Hepatocyte (in vitro differentiated cells): Measurements from ENCODE around the gene MPDZ. TPM values are rescaled to one million over a fixed set of nuclear protein-coding genes. Genes with fewer than 3 reads are reported as not detected.
"Not testable (repeated sequence)": the region's sequence is repeated elsewhere in the genome, so short reads cannot be mapped to it uniquely, and the experiment has no call there.

Experiments used
- DNase-seq: peaks from one replicate; pipeline ENCODE4 v3.0.0-alpha.2; 2016; ENCODE audit warnings: low spot score
- H2AFZ ChIP-seq: fragments of 200-600 bp; sonication (generic); 2 replicates; pipeline ENCODE4 v1.6.0; 2016; ENCODE audit warnings: antibody characterized with exemption, mild to moderate bottlenecking
- H3K27ac ChIP-seq: fragments of 200-600 bp; sonication (generic); 2 replicates; pipeline ENCODE4 v1.5.1; 2016; ENCODE audit warnings: mild to moderate bottlenecking
- H3K27me3 ChIP-seq: fragments of 200-600 bp; sonication (generic); 2 replicates; pipeline ENCODE4 v1.6.1; 2016
- H3K36me3 ChIP-seq: fragments of 200-600 bp; sonication (generic); replicated peaks from 2 replicates; pipeline ENCODE4 v1.5.1; 2016; ENCODE audit warnings: low read depth; ENCODE audit not compliant: insufficient read depth
- H3K4me1 ChIP-seq: fragments of 200-600 bp; sonication (generic); 2 replicates; pipeline ENCODE4 v1.5.1; 2016; ENCODE audit warnings: mild to moderate bottlenecking, moderate library complexity; ENCODE audit not compliant: insufficient read depth
- H3K4me2 ChIP-seq: fragments of 200-600 bp; sonication (generic); 2 replicates; pipeline ENCODE4 v1.6.0; 2016
- H3K4me3 ChIP-seq: fragments of 200-600 bp; sonication (generic); 2 replicates; pipeline ENCODE4 v1.5.1; 2016; ENCODE audit warnings: mild to moderate bottlenecking
- H3K79me2 ChIP-seq: fragments of 200-600 bp; sonication (generic); 2 replicates; pipeline ENCODE4 v1.6.0; 2017; ENCODE audit warnings: mild to moderate bottlenecking
- H3K9me2 ChIP-seq: fragments of 200-600 bp; sonication (generic); replicated peaks from 2 replicates; pipeline ENCODE4 v1.6.0; 2017; ENCODE audit warnings: mild to moderate bottlenecking; ENCODE audit not compliant: insufficient read depth
- H3K9me3 ChIP-seq: fragments of 200-600 bp; sonication (generic); 2 replicates; pipeline ENCODE4 v1.5.1; 2016; ENCODE audit warnings: low read depth, mild to moderate bottlenecking
- H4K20me1 ChIP-seq: fragments of 200-600 bp; sonication (generic); 2 replicates; pipeline ENCODE4 v1.6.0; 2016; ENCODE audit warnings: mild to moderate bottlenecking; ENCODE audit not compliant: insufficient read depth, poor library complexity, severe bottlenecking
- EZH2 ChIP-seq: fragments of 200-600 bp; sonication (generic); IDR thresholded peaks from 2 replicates; pipeline ENCODE4 v1.6.1; 2016; ENCODE audit warnings: antibody characterized with exemption, mild to moderate bottlenecking, borderline replicate concordance
- EZH2phosphoT487 ChIP-seq: fragments of 200-600 bp; sonication (generic); IDR thresholded peaks from one replicate; pipeline ENCODE4 v1.6.1; 2018; ENCODE audit warnings: antibody characterized with exemption, mild to moderate bottlenecking, low read depth, moderate library complexity; ENCODE audit not compliant: unreplicated experiment, severe bottlenecking
- WGBS: methylation state at CpG from one replicate; pipeline ENCODE4 v1.1.6; 2016; ENCODE audit warnings: low lambda C conversion rate; ENCODE audit errors: missing lambda C conversion rate; 5-methylcytosine and 5-hydroxymethylcytosine counted together
- polyA plus RNA-seq: library from polyadenylated mRNA; unstranded; fragments of >200 nt; fragmentation: Nextera tagmentation; extraction: Ambion mirVana; gene quantifications from 2 replicates; pipeline ENCODE4 v1.2.1, GENCODE V29; 2016
- total RNA-seq: library from RNA; depleted of rRNA; stranded (reverse); fragments of >200 nt; gene quantifications from 2 replicates; pipeline ENCODE4 v1.2.3, GENCODE V29; 2014
- TF ChIP-seq, protein P1 (sequence below): fragments of 200-600 bp; sonication (generic); IDR thresholded peaks from 2 replicates; pipeline ENCODE4 v1.5.1; 2016; ENCODE audit warnings: antibody characterized with exemption, mild to moderate bottlenecking; ENCODE audit not compliant: poor library complexity

MPDZ gene
- total and polyA plus RNA-seq, 2 experiments from 2014 or later: 16.7 to 45.5 TPM

DNA sequence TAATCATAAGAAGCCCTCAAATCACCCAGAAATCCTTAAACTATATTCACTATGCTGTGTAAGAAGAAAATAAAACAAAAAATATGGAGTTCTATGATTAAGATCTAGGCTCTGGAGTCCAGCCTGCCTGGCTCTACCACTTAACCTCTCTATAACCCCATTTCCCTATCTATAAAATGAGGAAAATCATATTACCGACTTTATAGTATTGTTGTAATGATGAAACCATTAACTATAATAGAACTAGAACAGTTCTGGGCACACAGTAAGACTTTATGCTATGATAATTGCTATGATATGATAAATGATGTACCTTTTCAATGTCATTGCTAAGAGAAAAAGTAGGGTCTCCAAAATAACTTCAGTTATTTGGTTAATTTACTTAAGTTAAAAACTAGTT is 40.3 kb downstream of the MPDZ start:
- Histone ChIP-seq H2AFZ (no peak overlapping the region), H3K36me3 (no peaks in the 10 kb centered on the region), H4K20me1 (no peaks in the 10 kb centered on the region), H3K9me3 (no peaks in the 10 kb centered on the region), H3K4me3 (no peak overlapping the region), H3K79me2 (no peaks in the 10 kb centered on the region), H3K4me1 (no peaks in the 10 kb centered on the region), H3K9me2 (no peaks in the 10 kb centered on the region), H3K4me2 (no peak overlapping the region), H3K27ac (no peak overlapping the region), H3K27me3 (no peaks in the 10 kb centered on the region)
- TF ChIP-seq EZH2 (no peak), EZH2phosphoT487 (no peak)
- TF ChIP-seq, protein P1, sequence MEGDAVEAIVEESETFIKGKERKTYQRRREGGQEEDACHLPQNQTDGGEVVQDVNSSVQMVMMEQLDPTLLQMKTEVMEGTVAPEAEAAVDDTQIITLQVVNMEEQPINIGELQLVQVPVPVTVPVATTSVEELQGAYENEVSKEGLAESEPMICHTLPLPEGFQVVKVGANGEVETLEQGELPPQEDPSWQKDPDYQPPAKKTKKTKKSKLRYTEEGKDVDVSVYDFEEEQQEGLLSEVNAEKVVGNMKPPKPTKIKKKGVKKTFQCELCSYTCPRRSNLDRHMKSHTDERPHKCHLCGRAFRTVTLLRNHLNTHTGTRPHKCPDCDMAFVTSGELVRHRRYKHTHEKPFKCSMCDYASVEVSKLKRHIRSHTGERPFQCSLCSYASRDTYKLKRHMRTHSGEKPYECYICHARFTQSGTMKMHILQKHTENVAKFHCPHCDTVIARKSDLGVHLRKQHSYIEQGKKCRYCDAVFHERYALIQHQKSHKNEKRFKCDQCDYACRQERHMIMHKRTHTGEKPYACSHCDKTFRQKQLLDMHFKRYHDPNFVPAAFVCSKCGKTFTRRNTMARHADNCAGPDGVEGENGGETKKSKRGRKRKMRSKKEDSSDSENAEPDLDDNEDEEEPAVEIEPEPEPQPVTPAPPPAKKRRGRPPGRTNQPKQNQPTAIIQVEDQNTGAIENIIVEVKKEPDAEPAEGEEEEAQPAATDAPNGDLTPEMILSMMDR: no peak
- DNase-seq: no peak
- WGBS: 92% methylated on average over 1 of the region's 1 CpG

GRCh38 chr9:13234932-13235331 is 44.6 kb downstream of the MPDZ start:
- H3K4me2 ChIP-seq: no peak overlapping the region

GRCh38 chr9:13228431-13228830 is 51.1 kb downstream of the MPDZ start:
- H3K36me3 ChIP-seq: no peaks in the 10 kb centered on the region
- WGBS: 92% methylated on average over 1 of the region's 1 CpG
- H3K27ac ChIP-seq: no peak overlapping the region
- H3K4me2 ChIP-seq: no peak overlapping the region
- no peaks in the 10 kb centered on the region for H3K27me3 ChIP-seq
- no peaks in the 10 kb centered on the region for H3K79me2 ChIP-seq
- H3K9me2 ChIP-seq: no peaks in the 10 kb centered on the region
- H3K9me3 ChIP-seq: no peaks in the 10 kb centered on the region
- no peak overlapping the region for H2AFZ ChIP-seq
- no peaks in the 10 kb centered on the region for H3K4me1 ChIP-seq
- no peak for DNase-seq
- TF ChIP-seq EZH2 (no peak), EZH2phosphoT487 (no peak)
- TF ChIP-seq, protein P1: no peak
- no peaks in the 10 kb centered on the region for H4K20me1 ChIP-seq
- H3K4me3 ChIP-seq: no peak overlapping the region

More at GRCh38 chr9:13234932-13235331, 44.6 kb downstream of the MPDZ start:
- H3K4me3 ChIP-seq: no peak overlapping the region
- no peak for DNase-seq
- H3K9me3 ChIP-seq: no peaks in the 10 kb centered on the region
- H3K9me2 ChIP-seq: no peaks in the 10 kb centered on the region
- TF ChIP-seq EZH2 (no peak), EZH2phosphoT487 (no peak)
- TF ChIP-seq, protein P1: no peak
- no peaks in the 10 kb centered on the region for H3K27me3 ChIP-seq
- no peaks in the 10 kb centered on the region for H3K79me2 ChIP-seq
- no peaks in the 10 kb centered on the region for H4K20me1 ChIP-seq
- no peak overlapping the region for H2AFZ ChIP-seq
- H3K4me1 ChIP-seq: no peaks in the 10 kb centered on the region
- no peak overlapping the region for H3K27ac ChIP-seq
- H3K36me3 ChIP-seq: no peaks in the 10 kb centered on the region
- WGBS: 97% methylated on average over 1 of the region's 1 CpG

- Histone ChIP-seq H3K27ac (no peak overlapping the region), H3K4me1 (no peaks in the 10 kb centered on the region), H3K9me3 (no peaks in the 10 kb centered on the region), H3K27me3 (no peaks in the 10 kb centered on the region), H3K4me3 (no peak overlapping the region), H2AFZ (no peak overlapping the region), H4K20me1 (no peaks in the 10 kb centered on the region), H3K4me2 (no peak overlapping the region), H3K79me2 (no peaks in the 10 kb centered on the region), H3K36me3 (no peaks in the 10 kb centered on the region), H3K9me2 (no peaks in the 10 kb centered on the region)
- no peak for TF ChIP-seq EZH2phosphoT487
- DNase-seq: no peak
- WGBS: 81% methylated on average over 2 of the region's 2 CpGs
These were observed 55.1 kb downstream of the MPDZ start for GRCh38 chr9:13224366-13224765.

- H3K4me2 ChIP-seq, H3K9me2 ChIP-seq, H3K79me2 ChIP-seq, H3K27ac ChIP-seq, H4K20me1 ChIP-seq, H3K4me1 ChIP-seq, H3K4me3 ChIP-seq, H3K9me3 ChIP-seq, H3K36me3 ChIP-seq, H3K27me3 ChIP-seq, DNase-seq, H2AFZ ChIP-seq: not testable (repeated sequence)
These were observed 56.8 kb downstream of the MPDZ start for GRCh38 chr9:13222733-13223132.
